ENCODE results near the gene CRACDL. TPM values are rescaled to one million over a fixed set of nuclear protein-coding genes. Genes with fewer than 3 reads are reported as not detected.

Gene CRACDL
- total RNA-seq, 1 donor from 2014 or later: 1.6 TPM

GRCh38 chr2:98768384-98769113 lies 167.5 kb downstream of the CRACDL start:
- H3K27me3 Mint-ChIP-seq: peaks cover 22% of the 10 kb centered on the region
- no peak for DNase-seq (ENCODE audit: low spot score, unreplicated experiment)
- H3K4me1 Mint-ChIP-seq (ENCODE audit: low read depth): peaks cover 3% of the 10 kb centered on the region
- no peaks in the 10 kb centered on the region for H3K36me3 Mint-ChIP-seq (ENCODE audit: insufficient read depth)
- no peak overlapping the region for H3K27ac Mint-ChIP-seq
- no peak for TF ChIP-seq CTCF (IDR thresholded peaks at IDR 0.05; ENCODE audit: unreplicated experiment)
- no peaks in the 10 kb centered on the region for H3K9me3 Mint-ChIP-seq (ENCODE audit: low read depth)
- H3K4me3 Mint-ChIP-seq (ENCODE audit: low read depth): no peak overlapping the region

GRCh38 chr2:98764499-98764898 lies 171.5 kb downstream of the CRACDL start:
- Mint-ChIP-seq H3K9me3 (ENCODE audit: low read depth) (no peaks in the 10 kb centered on the region), H3K4me1 (ENCODE audit: low read depth) (peaks cover 1% of the 10 kb centered on the region), H3K27me3 (peaks cover 3% of the 10 kb centered on the region), H3K36me3 (ENCODE audit: insufficient read depth) (no peaks in the 10 kb centered on the region), H3K4me3 (ENCODE audit: low read depth) (no peak overlapping the region), H3K27ac (no peak overlapping the region)
- DNase-seq (ENCODE audit: low spot score, unreplicated experiment): no peak
- no peak for TF ChIP-seq CTCF (IDR thresholded peaks at IDR 0.05; ENCODE audit: unreplicated experiment)

- Mint-ChIP-seq H3K36me3 (ENCODE audit: insufficient read depth) (no peaks in the 10 kb centered on the region), H3K27me3 (peaks cover 3% of the 10 kb centered on the region), H3K27ac (no peak overlapping the region), H3K4me3 (ENCODE audit: low read depth) (no peak overlapping the region), H3K9me3 (ENCODE audit: low read depth) (no peaks in the 10 kb centered on the region), H3K4me1 (ENCODE audit: low read depth) (no peaks in the 10 kb centered on the region)
- no peak for DNase-seq (ENCODE audit: low spot score, unreplicated experiment)
- TF ChIP-seq CTCF (IDR thresholded peaks at IDR 0.05; ENCODE audit: unreplicated experiment): no peak
These were observed 172.6 kb downstream of the CRACDL start for GRCh38 chr2:98763209-98763951.

GRCh38 chr2:98761909-98762308 lies 174.1 kb downstream of the CRACDL start:
- H3K4me3 Mint-ChIP-seq (ENCODE audit: low read depth): no peak overlapping the region
- H3K9me3 Mint-ChIP-seq (ENCODE audit: low read depth): no peaks in the 10 kb centered on the region
- TF ChIP-seq CTCF (IDR thresholded peaks at IDR 0.05; ENCODE audit: unreplicated experiment): no peak
- no peak for DNase-seq (ENCODE audit: low spot score, unreplicated experiment)
- no peak overlapping the region for H3K27ac Mint-ChIP-seq
- peaks cover 3% of the 10 kb centered on the region for H3K27me3 Mint-ChIP-seq
- no peaks in the 10 kb centered on the region for H3K36me3 Mint-ChIP-seq (ENCODE audit: insufficient read depth)
- H3K4me1 Mint-ChIP-seq (ENCODE audit: low read depth): no peaks in the 10 kb centered on the region

GRCh38 chr2:98761267-98761781 lies 174.7 kb downstream of the CRACDL start:
- DNase-seq (ENCODE audit: low spot score, unreplicated experiment): no peak

More at GRCh38 chr2:98761267-98761781, 174.7 kb downstream of the CRACDL start:
- H3K9me3 Mint-ChIP-seq (ENCODE audit: low read depth): no peaks in the 10 kb centered on the region
- no peaks in the 10 kb centered on the region for H3K4me1 Mint-ChIP-seq (ENCODE audit: low read depth)
- H3K4me3 Mint-ChIP-seq (ENCODE audit: low read depth): no peak overlapping the region
- no peaks in the 10 kb centered on the region for H3K36me3 Mint-ChIP-seq (ENCODE audit: insufficient read depth)
- no peaks in the 10 kb centered on the region for H3K27me3 Mint-ChIP-seq
- TF ChIP-seq CTCF (IDR thresholded peaks at IDR 0.05; ENCODE audit: unreplicated experiment): no peak
- H3K27ac Mint-ChIP-seq: no peak overlapping the region
